Vagina (tissue), 2 donors: ENCODE results near the gene CCL4L2. TPM values are rescaled to one million over a fixed set of nuclear protein-coding genes. Genes with fewer than 3 reads are reported as not detected.
"Not testable (repeated sequence)": the region's sequence is repeated elsewhere in the genome, so short reads cannot be mapped to it uniquely, and the experiment has no call there.

Source experiments
- DNase-seq, 2 donors: peaks; one replicate each; pipeline ENCODE4 v3.0.0-alpha.2; 2017; ENCODE audit errors: extremely low spot score in 2 of 2
- H3K27ac ChIP-seq: fragments of 200-600 bp; sonication (generic); one replicate; pipeline ENCODE4 v1.5.1; 2019
- H3K27me3 ChIP-seq: fragments of 200-600 bp; sonication (generic); one replicate; pipeline ENCODE4 v1.5.1; 2019
- H3K36me3 ChIP-seq, 2 donors: fragments of 200-600 bp; sonication (generic); one replicate each; pipeline ENCODE4 v1.5.1; 2017 to 2019
- H3K4me1 ChIP-seq: fragments of 200-600 bp; sonication (generic); one replicate; pipeline ENCODE4 v1.5.1; 2019
- H3K4me3 ChIP-seq, 2 donors: fragments of 200-600 bp; sonication (generic); 1 replicate in 1 of 2; 2 replicates in 1 of 2; pipeline ENCODE4 v1.5.1; 2016 to 2019
- H3K9me3 ChIP-seq: fragments of 200-600 bp; sonication (generic); one replicate; pipeline ENCODE4 v1.5.1; 2019
- POLR2A ChIP-seq, 2 donors: fragments of 450-650 bp; IDR thresholded peaks; one replicate each; pipeline ENCODE4 v1.6.1; 2017; ENCODE audit warnings: antibody characterized with exemption in 2 of 2, mild to moderate bottlenecking in 2 of 2, moderate library complexity in 2 of 2
- POLR2AphosphoS5 ChIP-seq, 2 donors: sonication (generic); formaldehyde crosslinking; IDR thresholded peaks; one replicate each; pipeline ENCODE4 v1.9.0; 2017; ENCODE audit warnings: antibody characterized with exemption in 2 of 2, mild to moderate bottlenecking in 2 of 2, low read depth in 1 of 2; ENCODE audit not compliant: insufficient read depth in 1 of 2
- intact Hi-C: fragments of 100-400 bp; cut with DNase I; formaldehyde crosslinking; loops from one replicate; pipeline ENCODE4 v1.15.1; 2023
- total RNA-seq: library from RNA; depleted of rRNA; stranded (reverse); fragments of >200 nt; gene quantifications from one replicate; pipeline ENCODE4 v1.2.3, GENCODE V29; 2016
- TF ChIP-seq, protein P1 (sequence below), 3 experiments: fragments of 450-650 bp in 2 of 3; fragments of 200-600 bp in 1 of 3; sonication (generic) in 1 of 3; IDR thresholded peaks; one replicate each; pipeline ENCODE4 v1.5.1; 2017 to 2019; ENCODE audit warnings: antibody characterized with exemption in 3 of 3, mild to moderate bottlenecking in 2 of 3, moderate library complexity in 2 of 3

Gene CCL4L2
- total RNA-seq, 1 donor from 2014 or later, result 5.2 TPM

- intact Hi-C loops, result no loop called here
Measured at GRCh38 chr17:36184023-36184765, 26.7 kb upstream of the CCL4L2 start.

GRCh38 chr17:36185416-36185815 is 25.4 kb upstream of the CCL4L2 start:
- H3K27me3 ChIP-seq, result no peaks in the 10 kb centered on the region
- intact Hi-C loops, result no loop called here
- TF ChIP-seq, protein P1, sequence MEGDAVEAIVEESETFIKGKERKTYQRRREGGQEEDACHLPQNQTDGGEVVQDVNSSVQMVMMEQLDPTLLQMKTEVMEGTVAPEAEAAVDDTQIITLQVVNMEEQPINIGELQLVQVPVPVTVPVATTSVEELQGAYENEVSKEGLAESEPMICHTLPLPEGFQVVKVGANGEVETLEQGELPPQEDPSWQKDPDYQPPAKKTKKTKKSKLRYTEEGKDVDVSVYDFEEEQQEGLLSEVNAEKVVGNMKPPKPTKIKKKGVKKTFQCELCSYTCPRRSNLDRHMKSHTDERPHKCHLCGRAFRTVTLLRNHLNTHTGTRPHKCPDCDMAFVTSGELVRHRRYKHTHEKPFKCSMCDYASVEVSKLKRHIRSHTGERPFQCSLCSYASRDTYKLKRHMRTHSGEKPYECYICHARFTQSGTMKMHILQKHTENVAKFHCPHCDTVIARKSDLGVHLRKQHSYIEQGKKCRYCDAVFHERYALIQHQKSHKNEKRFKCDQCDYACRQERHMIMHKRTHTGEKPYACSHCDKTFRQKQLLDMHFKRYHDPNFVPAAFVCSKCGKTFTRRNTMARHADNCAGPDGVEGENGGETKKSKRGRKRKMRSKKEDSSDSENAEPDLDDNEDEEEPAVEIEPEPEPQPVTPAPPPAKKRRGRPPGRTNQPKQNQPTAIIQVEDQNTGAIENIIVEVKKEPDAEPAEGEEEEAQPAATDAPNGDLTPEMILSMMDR (IDR thresholded peaks at IDR 0.05), result no peak
- TF ChIP-seq POLR2A (IDR thresholded peaks at IDR 0.05), result no peak
- TF ChIP-seq POLR2AphosphoS5 (IDR thresholded peaks at IDR 0.05; ENCODE audit: insufficient read depth in 1 of 2, low read depth in 1 of 2), result no peak
- H3K9me3 ChIP-seq, result no peaks in the 10 kb centered on the region
- no peak overlapping the region for H3K4me3 ChIP-seq
- H3K4me1 ChIP-seq, result peaks cover 24% of the 10 kb centered on the region
- peak overlapping the region; percentile 1 for H3K27ac ChIP-seq
- H3K36me3 ChIP-seq, result no peaks in the 10 kb centered on the region
- DNase-seq, result no peak

More at GRCh38 chr17:36184023-36184765, 26.7 kb upstream of the CCL4L2 start:
- no peaks in the 10 kb centered on the region for H3K27me3 ChIP-seq
- no peak for DNase-seq
- H3K4me1 ChIP-seq, result peaks cover 24% of the 10 kb centered on the region
- no peaks in the 10 kb centered on the region for H3K36me3 ChIP-seq
- no peaks in the 10 kb centered on the region for H3K9me3 ChIP-seq
- H3K4me3 ChIP-seq, result peak overlapping the region; percentile 55 to 66
- no peak for TF ChIP-seq POLR2A (IDR thresholded peaks at IDR 0.05)
- TF ChIP-seq POLR2AphosphoS5 (IDR thresholded peaks at IDR 0.05; ENCODE audit: insufficient read depth in 1 of 2, low read depth in 1 of 2), result no peak
- TF ChIP-seq, protein P1 (IDR thresholded peaks at IDR 0.05), result no peak
- H3K27ac ChIP-seq, result peak overlapping the region; percentile 65

- intact Hi-C loops, H3K4me3 ChIP-seq, H3K9me3 ChIP-seq, H3K36me3 ChIP-seq, H3K27me3 ChIP-seq, H3K27ac ChIP-seq: not testable (repeated sequence)
- H3K4me1 ChIP-seq, result peaks cover 23% of the 10 kb centered on the region
- peak in 1 of 2 donors; percentile 96 for DNase-seq
Measured at GRCh38 chr17:36186810-36187763, 23.8 kb upstream of the CCL4L2 start.

DNA sequence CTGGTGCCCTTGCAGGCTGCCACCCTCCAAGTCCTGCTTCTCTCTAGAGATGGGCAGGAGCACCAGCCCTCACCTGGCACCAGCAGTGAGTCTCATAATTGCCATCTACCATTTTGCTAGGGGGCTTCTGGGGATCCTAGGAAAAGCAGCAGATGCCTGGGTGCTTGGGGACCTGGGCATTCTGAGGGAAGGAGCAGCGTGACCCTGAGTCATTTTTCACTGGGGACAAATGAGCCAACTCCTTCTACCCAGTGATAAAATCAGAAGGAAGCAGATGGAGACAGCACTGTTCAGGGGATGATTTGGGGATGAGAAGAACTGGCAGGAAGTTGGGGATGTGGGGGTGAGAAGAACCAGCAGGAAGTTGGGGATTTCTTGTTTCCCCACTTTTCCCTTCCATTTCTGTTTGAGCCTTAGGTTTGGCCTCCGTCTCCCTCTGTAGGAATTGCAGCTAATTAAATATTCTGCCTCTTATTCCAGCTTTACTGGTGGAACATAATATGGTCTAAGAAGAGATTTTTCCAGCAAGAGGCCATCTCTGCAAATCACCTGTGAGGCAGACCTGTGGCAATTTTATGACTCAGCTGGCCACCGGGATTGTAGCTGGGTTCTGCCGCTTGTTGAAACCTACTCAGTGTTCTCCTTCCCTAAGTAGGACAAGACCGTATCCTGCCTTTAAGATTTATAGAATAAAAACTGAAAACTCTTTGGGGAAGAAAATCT is 22.8 kb upstream of the CCL4L2 start:
- H3K27me3 ChIP-seq, H3K36me3 ChIP-seq, H3K9me3 ChIP-seq, intact Hi-C loops, H3K4me3 ChIP-seq: not testable (repeated sequence)
- DNase-seq, result peak; percentile 25 to 96
- Histone ChIP-seq H3K27ac (peak overlapping the region; percentile 16), H3K4me1 (peaks cover 13% of the 10 kb centered on the region)

- H3K4me3 ChIP-seq, result no peak overlapping the region
- H3K36me3 ChIP-seq, result no peaks in the 10 kb centered on the region
- H3K27me3 ChIP-seq, result no peaks in the 10 kb centered on the region
- intact Hi-C loops, result no loop called here
- no peak overlapping the region for H3K27ac ChIP-seq
- H3K4me1 ChIP-seq, result peaks cover 5% of the 10 kb centered on the region
- TF ChIP-seq POLR2AphosphoS5 (IDR thresholded peaks at IDR 0.05; ENCODE audit: insufficient read depth in 1 of 2, low read depth in 1 of 2), result no peak
- TF ChIP-seq, protein P1 (IDR thresholded peaks at IDR 0.05), result no peak
- TF ChIP-seq POLR2A (IDR thresholded peaks at IDR 0.05), result no peak
- no peaks in the 10 kb centered on the region for H3K9me3 ChIP-seq
- peak; percentile 79 to 96 for DNase-seq
Measured at GRCh38 chr17:36188891-36189306, 22.0 kb upstream of the CCL4L2 start.

- H3K9me3 ChIP-seq, H3K4me3 ChIP-seq, H3K36me3 ChIP-seq, DNase-seq, H3K4me1 ChIP-seq, intact Hi-C loops, H3K27me3 ChIP-seq: not testable (repeated sequence)
- H3K27ac ChIP-seq, result peak overlapping the region; percentile 6
Measured at GRCh38 chr17:36189993-36190392, 20.9 kb upstream of the CCL4L2 start.

DNA sequence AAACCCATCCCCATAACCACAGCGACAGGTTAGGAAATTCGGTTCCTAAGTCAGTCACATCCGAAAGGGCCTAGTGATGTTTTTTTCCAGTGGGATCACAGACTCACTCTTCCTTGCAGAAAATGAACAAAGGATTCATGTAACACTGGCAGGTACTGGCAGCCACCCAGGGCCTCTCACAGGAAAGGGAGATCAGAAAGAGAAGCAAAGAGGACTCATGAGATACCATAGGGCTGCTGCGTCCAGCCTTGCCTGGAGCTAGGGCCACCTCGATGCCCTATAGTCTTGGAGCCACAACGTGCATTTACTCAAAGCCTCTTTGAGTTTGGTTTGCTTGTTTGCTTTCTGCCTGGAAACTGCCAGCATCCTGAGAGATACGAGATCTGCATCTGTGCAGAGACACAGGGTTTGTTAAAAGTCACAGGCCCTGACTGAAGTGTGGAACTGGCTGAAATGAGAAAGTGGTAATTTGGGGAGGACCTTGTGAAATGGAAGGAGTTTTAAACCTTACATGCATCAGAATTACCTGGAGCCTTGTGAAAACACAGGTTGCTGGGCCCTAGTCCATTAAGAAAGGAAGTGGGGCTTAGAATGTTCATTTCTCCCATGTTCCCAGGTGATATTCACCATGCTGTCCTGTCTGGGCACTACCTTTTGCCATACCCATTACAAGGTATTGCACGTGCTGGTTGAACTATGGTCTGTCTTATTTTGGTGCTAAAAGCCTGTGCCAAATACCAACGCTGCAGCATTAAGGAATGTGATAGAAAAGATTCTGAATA is 20.1 kb upstream of the CCL4L2 start:
- H3K27me3 ChIP-seq, H3K9me3 ChIP-seq, H3K4me1 ChIP-seq, H3K4me3 ChIP-seq, H3K36me3 ChIP-seq, intact Hi-C loops: not testable (repeated sequence)
- H3K27ac ChIP-seq, result peak overlapping the region; percentile 6
- peak; percentile 20 to 95 for DNase-seq
